ENCODE data around the gene LGI1.
"Not testable (repeated sequence)": the region's sequence is repeated elsewhere in the genome, so short reads cannot be mapped to it uniquely, and the experiment has no call there.

LGI1 gene

DNA sequence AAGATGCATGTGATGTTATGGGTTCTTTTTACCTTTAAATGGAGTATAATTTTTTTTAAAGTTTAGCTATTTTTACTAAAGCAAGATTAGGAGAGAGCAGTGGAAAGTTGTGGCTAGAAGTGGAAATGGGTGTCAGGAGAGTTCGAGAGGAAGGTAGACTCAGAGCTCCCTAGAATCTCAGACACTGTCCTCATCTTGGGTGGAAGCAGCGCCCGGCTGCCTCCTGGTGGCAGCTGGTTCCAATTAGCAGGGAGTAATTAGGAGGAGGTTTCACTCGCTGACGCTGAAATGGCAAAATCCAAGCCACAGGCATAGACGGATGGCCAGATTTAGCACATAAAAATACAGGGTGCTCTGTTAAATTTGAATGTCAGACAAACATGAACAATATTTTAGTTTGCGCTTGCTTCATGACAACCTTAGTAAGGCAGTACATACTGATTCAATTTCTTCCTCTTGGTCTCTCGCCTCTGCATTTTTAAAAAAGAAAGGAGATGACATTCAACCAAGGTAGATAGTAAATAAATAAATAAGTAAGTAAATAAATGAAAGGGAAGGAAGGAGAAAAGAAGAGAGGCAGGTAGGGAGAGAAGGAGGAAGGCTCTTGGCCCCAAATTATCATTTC lies 58.5 kb downstream of the LGI1 start:
- H3K36me3 ChIP-seq (ENCODE audit: control insufficient read depth, insufficient read depth, low read length) = no peaks in the 10 kb centered on the region
- no peaks in the 10 kb centered on the region for H3K9me3 ChIP-seq (ENCODE audit: control insufficient read depth, low read length)
- no peaks in the 10 kb centered on the region for H3K27me3 ChIP-seq (ENCODE audit: control insufficient read depth, insufficient read depth, low read length)
- H3K9ac ChIP-seq (ENCODE audit: low read length) = no peak overlapping the region
- H3K4me3 ChIP-seq (ENCODE audit: low read length) = no peak overlapping the region
- no peaks in the 10 kb centered on the region for H3K4me1 ChIP-seq (ENCODE audit: control insufficient read depth, insufficient read depth, low read length)

- Histone ChIP-seq H3K4me3 (ENCODE audit: low read length) (no peak overlapping the region), H3K9me3 (ENCODE audit: control insufficient read depth, low read length) (no peaks in the 10 kb centered on the region), H3K36me3 (ENCODE audit: control insufficient read depth, insufficient read depth, low read length) (no peaks in the 10 kb centered on the region), H3K27me3 (ENCODE audit: control insufficient read depth, insufficient read depth, low read length) (no peaks in the 10 kb centered on the region), H3K4me1 (ENCODE audit: control insufficient read depth, insufficient read depth, low read length) (no peaks in the 10 kb centered on the region), H3K9ac (ENCODE audit: low read length) (no peak overlapping the region)
Observed at GRCh38 chr10:93818086-93818485, 60.4 kb downstream of the LGI1 start.

DNA sequence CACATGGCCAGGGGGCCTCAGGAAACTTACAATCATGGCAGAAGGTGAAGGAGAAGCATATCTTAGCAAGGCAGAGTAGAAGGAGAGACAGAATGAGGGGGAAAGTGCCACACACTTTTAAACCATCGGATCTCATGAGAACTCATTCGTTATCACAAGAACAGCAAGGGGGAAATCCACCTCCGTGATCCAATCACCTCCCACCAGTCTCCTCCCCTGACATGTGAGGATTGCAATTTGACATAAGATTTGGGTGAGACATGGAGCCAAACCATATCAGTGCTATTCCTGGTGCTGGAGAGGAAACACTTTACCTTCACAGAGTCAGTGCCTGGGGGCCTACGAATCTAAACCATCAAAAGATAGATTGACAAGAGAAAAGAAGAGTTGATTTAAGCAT lies 61.8 kb downstream of the LGI1 start:
- H3K4me3 ChIP-seq (ENCODE audit: low read length) = no peak overlapping the region
- no peak overlapping the region for H3K9ac ChIP-seq (ENCODE audit: low read length)
- H3K4me1 ChIP-seq (ENCODE audit: control insufficient read depth, insufficient read depth, low read length) = no peaks in the 10 kb centered on the region
- H3K27me3 ChIP-seq (ENCODE audit: control insufficient read depth, insufficient read depth, low read length) = no peaks in the 10 kb centered on the region
- no peaks in the 10 kb centered on the region for H3K36me3 ChIP-seq (ENCODE audit: control insufficient read depth, insufficient read depth, low read length)
- H3K9me3 ChIP-seq (ENCODE audit: control insufficient read depth, low read length) = no peaks in the 10 kb centered on the region

DNA sequence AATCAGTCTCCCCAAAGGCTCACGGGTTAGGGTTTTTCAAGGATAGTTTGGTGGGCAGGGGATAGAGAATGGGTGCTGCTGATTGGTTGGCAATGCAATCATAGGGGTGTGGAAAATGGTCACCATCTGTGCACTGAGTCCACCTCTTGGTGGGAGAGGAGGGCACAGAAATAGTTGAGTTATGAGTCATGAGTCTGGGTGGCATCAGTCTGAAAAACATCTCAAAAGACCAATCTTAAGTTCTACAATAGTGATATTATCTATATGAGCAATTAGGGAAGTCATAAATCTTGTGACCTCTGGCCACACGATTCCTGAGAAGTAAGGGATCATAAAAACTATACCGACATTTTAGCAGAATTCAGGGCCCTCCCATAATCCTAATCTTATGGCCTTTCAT lies 62.7 kb downstream of the LGI1 start:
- Histone ChIP-seq H3K36me3 (ENCODE audit: control insufficient read depth, insufficient read depth, low read length) (no peaks in the 10 kb centered on the region), H3K9ac (ENCODE audit: low read length) (no peak overlapping the region), H3K4me1 (ENCODE audit: control insufficient read depth, insufficient read depth, low read length) (no peaks in the 10 kb centered on the region), H3K4me3 (ENCODE audit: low read length) (no peak overlapping the region), H3K27me3 (ENCODE audit: control insufficient read depth, insufficient read depth, low read length) (no peaks in the 10 kb centered on the region), H3K9me3 (ENCODE audit: control insufficient read depth, low read length) (no peaks in the 10 kb centered on the region)

GRCh38 chr10:93821051-93821772 lies 63.5 kb downstream of the LGI1 start:
- no peaks in the 10 kb centered on the region for H3K4me1 ChIP-seq (ENCODE audit: control insufficient read depth, insufficient read depth, low read length)
- no peak overlapping the region for H3K9ac ChIP-seq (ENCODE audit: low read length)

GRCh38 chr10:93826355-93826754 lies 68.6 kb downstream of the LGI1 start:
- H3K36me3 ChIP-seq (ENCODE audit: control insufficient read depth, insufficient read depth, low read length) = no peaks in the 10 kb centered on the region
- H3K4me3 ChIP-seq (ENCODE audit: low read length) = no peak overlapping the region
- no peaks in the 10 kb centered on the region for H3K9me3 ChIP-seq (ENCODE audit: control insufficient read depth, low read length)
- H3K9ac ChIP-seq (ENCODE audit: low read length) = no peak overlapping the region
- no peaks in the 10 kb centered on the region for H3K4me1 ChIP-seq (ENCODE audit: control insufficient read depth, insufficient read depth, low read length)
- H3K27me3 ChIP-seq (ENCODE audit: control insufficient read depth, insufficient read depth, low read length) = no peaks in the 10 kb centered on the region

More at GRCh38 chr10:93821051-93821772, 63.5 kb downstream of the LGI1 start:
- H3K9me3 ChIP-seq (ENCODE audit: control insufficient read depth, low read length) = no peaks in the 10 kb centered on the region
- H3K36me3 ChIP-seq (ENCODE audit: control insufficient read depth, insufficient read depth, low read length) = no peaks in the 10 kb centered on the region
- no peaks in the 10 kb centered on the region for H3K27me3 ChIP-seq (ENCODE audit: control insufficient read depth, insufficient read depth, low read length)
- no peak overlapping the region for H3K4me3 ChIP-seq (ENCODE audit: low read length)

DNA sequence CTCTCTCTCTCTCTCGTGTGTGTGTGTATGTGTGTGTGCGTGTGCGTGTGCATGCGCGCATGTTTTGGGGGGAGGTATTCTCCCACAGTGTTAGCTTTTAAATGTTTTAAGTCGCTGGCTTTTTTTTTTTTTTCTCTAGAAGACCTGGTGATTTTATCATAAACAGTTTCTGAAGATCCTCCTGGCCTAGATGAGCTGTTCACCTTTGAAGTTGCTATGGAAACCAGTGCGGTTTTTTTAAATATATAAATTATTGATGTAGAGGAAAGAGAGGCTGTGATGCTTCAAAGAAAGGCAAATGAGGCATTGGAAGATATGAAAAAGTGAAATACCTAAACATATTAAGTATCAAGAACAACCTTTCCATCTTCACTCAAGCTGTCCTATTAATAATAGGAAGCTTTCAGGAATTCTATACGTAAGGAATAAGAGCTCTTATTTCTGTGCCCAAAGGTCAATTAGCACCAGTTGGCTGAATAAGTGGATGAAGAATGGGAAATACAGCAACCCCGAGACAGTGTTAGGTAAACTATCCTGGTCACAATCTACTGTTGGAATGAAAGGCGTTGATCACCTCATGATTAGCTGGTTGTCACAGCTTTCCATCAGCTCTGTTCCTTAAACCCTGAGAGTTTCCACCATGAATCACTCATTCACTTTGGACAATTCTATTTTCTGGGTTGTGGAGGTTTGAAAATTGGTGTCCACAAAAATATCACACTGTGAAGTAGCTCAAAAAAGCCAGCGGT lies 69.5 kb downstream of the LGI1 start:
- no peaks in the 10 kb centered on the region for H3K27me3 ChIP-seq (ENCODE audit: control insufficient read depth, insufficient read depth, low read length)
- no peaks in the 10 kb centered on the region for H3K4me1 ChIP-seq (ENCODE audit: control insufficient read depth, insufficient read depth, low read length)
- H3K9ac ChIP-seq (ENCODE audit: low read length) = no peak overlapping the region
- no peaks in the 10 kb centered on the region for H3K36me3 ChIP-seq (ENCODE audit: control insufficient read depth, insufficient read depth, low read length)
- H3K9me3 ChIP-seq (ENCODE audit: control insufficient read depth, low read length) = no peaks in the 10 kb centered on the region
- H3K4me3 ChIP-seq (ENCODE audit: low read length) = no peak overlapping the region

- H3K36me3 ChIP-seq (ENCODE audit: control insufficient read depth, insufficient read depth, low read length); H3K9ac ChIP-seq (ENCODE audit: low read length); H3K4me3 ChIP-seq (ENCODE audit: low read length); H3K9me3 ChIP-seq (ENCODE audit: control insufficient read depth, low read length); H3K4me1 ChIP-seq (ENCODE audit: control insufficient read depth, insufficient read depth, low read length); H3K27me3 ChIP-seq (ENCODE audit: control insufficient read depth, insufficient read depth, low read length): not testable (repeated sequence)
Observed at GRCh38 chr10:93831065-93831464, 73.3 kb downstream of the LGI1 start.

DNA sequence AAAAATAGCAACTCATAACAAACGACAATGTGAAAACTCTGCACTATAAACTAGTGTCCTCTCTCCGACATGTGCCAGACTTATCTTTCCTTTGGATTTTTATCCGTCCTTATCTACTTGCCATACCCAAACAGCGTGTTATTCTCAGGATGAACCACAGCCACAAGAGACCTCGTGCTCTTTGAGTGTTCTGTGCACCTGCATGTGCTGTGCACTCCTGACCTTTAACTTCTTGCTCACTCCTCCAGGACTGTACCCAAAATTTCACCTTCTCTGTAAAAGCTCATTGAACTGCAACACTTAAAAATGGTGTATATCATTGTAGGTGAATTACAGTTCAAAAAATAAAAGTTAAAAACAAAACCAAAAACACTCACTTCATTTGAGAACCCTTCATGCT lies 78.0 kb downstream of the LGI1 start:
- H3K9me3 ChIP-seq (ENCODE audit: control insufficient read depth, low read length) = no peaks in the 10 kb centered on the region
- no peaks in the 10 kb centered on the region for H3K27me3 ChIP-seq (ENCODE audit: control insufficient read depth, insufficient read depth, low read length)
- no peaks in the 10 kb centered on the region for H3K4me1 ChIP-seq (ENCODE audit: control insufficient read depth, insufficient read depth, low read length)
- no peak overlapping the region for H3K4me3 ChIP-seq (ENCODE audit: low read length)
- H3K9ac ChIP-seq (ENCODE audit: low read length) = no peak overlapping the region
- H3K36me3 ChIP-seq (ENCODE audit: control insufficient read depth, insufficient read depth, low read length) = no peaks in the 10 kb centered on the region

GRCh38 chr10:93837822-93838221 lies 80.1 kb downstream of the LGI1 start:
- no peak overlapping the region for H3K9ac ChIP-seq (ENCODE audit: low read length)
- no peak overlapping the region for H3K4me3 ChIP-seq (ENCODE audit: low read length)
- H3K27me3 ChIP-seq (ENCODE audit: control insufficient read depth, insufficient read depth, low read length) = no peaks in the 10 kb centered on the region
- H3K4me1 ChIP-seq (ENCODE audit: control insufficient read depth, insufficient read depth, low read length) = no peaks in the 10 kb centered on the region
- H3K9me3 ChIP-seq (ENCODE audit: control insufficient read depth, low read length) = no peaks in the 10 kb centered on the region
- no peaks in the 10 kb centered on the region for H3K36me3 ChIP-seq (ENCODE audit: control insufficient read depth, insufficient read depth, low read length)

GRCh38 chr10:93838278-93838677 lies 80.5 kb downstream of the LGI1 start:
- Histone ChIP-seq H3K4me3 (ENCODE audit: low read length) (no peak overlapping the region), H3K9ac (ENCODE audit: low read length) (no peak overlapping the region), H3K9me3 (ENCODE audit: control insufficient read depth, low read length) (no peaks in the 10 kb centered on the region), H3K36me3 (ENCODE audit: control insufficient read depth, insufficient read depth, low read length) (no peaks in the 10 kb centered on the region), H3K4me1 (ENCODE audit: control insufficient read depth, insufficient read depth, low read length) (no peaks in the 10 kb centered on the region), H3K27me3 (ENCODE audit: control insufficient read depth, insufficient read depth, low read length) (no peaks in the 10 kb centered on the region)

DNA sequence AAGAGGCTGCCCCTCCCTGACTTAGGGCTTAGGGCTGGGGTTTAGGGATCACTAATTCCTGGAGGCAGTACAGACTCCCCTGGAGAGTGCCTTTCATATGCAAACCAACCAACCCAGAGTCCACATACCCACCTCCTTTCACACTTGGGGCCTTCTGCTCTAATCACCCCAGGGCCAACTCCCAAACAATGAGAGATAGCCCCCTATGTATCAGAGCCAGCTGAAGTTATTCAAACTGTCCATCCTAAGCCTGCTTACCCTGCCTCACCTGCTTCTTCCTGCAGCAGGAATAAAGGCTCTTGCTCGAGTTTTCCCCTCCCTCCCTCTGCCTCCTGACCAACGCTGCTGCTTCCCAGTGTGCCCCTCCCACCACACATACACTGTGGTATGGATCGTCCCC lies 84.2 kb downstream of the LGI1 start:
- Histone ChIP-seq H3K9ac (ENCODE audit: low read length) (no peak overlapping the region), H3K36me3 (ENCODE audit: control insufficient read depth, insufficient read depth, low read length) (no peaks in the 10 kb centered on the region), H3K4me1 (ENCODE audit: control insufficient read depth, insufficient read depth, low read length) (no peaks in the 10 kb centered on the region), H3K27me3 (ENCODE audit: control insufficient read depth, insufficient read depth, low read length) (no peaks in the 10 kb centered on the region), H3K9me3 (ENCODE audit: control insufficient read depth, low read length) (no peaks in the 10 kb centered on the region), H3K4me3 (ENCODE audit: low read length) (no peak overlapping the region)

All from mucosa of stomach (tissue), 1 donor.